Progenitor cell of endocrine pancreas (in vitro differentiated cells): ENCODE results near the gene RNF31. TPM values are rescaled to one million over a fixed set of nuclear protein-coding genes. Genes with fewer than 3 reads are reported as not detected.

ENCODE experiments used
- DNase-seq: peaks from one replicate; pipeline ENCODE4 v3.0.0; 2021; ENCODE audit warnings: low spot score; ENCODE audit not compliant: unreplicated experiment
- H3K27ac Mint-ChIP-seq: 2 replicates; pipeline ENCODE4 v1.8.0; 2021; ENCODE audit warnings: mild to moderate bottlenecking, moderate library complexity, mixed read lengths
- H3K27me3 Mint-ChIP-seq: 2 replicates; pipeline ENCODE4 v1.8.0; 2021; ENCODE audit warnings: mixed read lengths
- H3K36me3 Mint-ChIP-seq: 2 replicates; pipeline ENCODE4 v1.8.0; 2022; ENCODE audit warnings: mixed read lengths; ENCODE audit not compliant: insufficient read depth
- H3K4me1 Mint-ChIP-seq: 2 replicates; pipeline ENCODE4 v1.8.0; 2021; ENCODE audit warnings: low read depth, mixed read lengths
- H3K4me3 Mint-ChIP-seq: 2 replicates; pipeline ENCODE4 v1.8.0; 2021; ENCODE audit warnings: low read depth, mild to moderate bottlenecking, moderate library complexity, mixed read lengths
- H3K9me3 Mint-ChIP-seq: 2 replicates; pipeline ENCODE4 v1.8.0; 2021; ENCODE audit warnings: low read depth, mixed read lengths
- total RNA-seq: library from RNA; stranded (reverse); gene quantifications from 2 replicates; pipeline ENCODE4 v1.2.1, GENCODE V29; 2021
- TF ChIP-seq, protein P1 (sequence below): fragments of 200-600 bp; sonication (generic); IDR thresholded peaks from one replicate; pipeline ENCODE4 v1.5.0; 2021; ENCODE audit warnings: antibody characterized with exemption, mild to moderate bottlenecking; ENCODE audit not compliant: unreplicated experiment

The RNF31 gene
- total RNA-seq, 1 donor from 2014 or later = 104 TPM

DNA sequence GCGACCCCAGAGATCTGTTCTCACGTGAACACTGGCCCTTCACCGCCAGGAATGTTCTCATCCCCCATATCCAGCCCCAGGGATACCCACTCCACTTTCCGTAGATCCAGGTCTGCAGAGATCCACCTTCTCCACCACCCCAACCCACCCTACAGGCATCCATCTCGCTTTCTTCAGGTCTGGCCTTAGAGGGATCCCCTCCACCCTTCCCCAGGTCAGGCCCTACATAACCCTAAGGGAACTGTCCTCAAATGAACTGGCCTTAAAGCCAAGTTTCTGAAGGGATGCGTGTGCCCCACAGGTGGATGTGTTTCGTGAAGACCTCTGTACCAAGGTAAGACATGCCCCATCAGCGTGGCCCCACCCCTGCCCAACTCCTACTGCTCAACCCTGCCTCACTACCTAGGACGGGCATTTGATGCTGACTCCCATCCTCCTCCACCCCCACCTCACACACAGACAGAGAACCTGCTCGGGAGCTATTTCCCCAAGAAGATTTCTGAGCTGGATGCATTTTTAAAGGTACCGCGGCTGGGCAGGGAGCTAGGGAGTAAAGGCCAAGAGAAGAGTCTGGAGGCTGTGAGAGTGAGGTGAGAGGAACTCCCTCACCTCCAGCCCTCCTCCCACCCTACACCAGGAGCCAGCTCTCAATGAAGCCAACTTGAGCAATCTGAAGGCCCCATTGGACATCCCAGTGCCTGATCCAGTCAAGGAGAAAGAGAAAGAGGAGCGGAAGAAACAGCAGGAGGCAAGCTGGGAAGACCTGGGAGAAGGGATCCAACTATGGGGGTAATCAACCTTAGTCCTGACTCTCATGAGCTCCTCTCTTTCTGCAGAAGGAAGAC is 10.4 kb upstream of the RNF31 start:
- TF ChIP-seq, protein P1, sequence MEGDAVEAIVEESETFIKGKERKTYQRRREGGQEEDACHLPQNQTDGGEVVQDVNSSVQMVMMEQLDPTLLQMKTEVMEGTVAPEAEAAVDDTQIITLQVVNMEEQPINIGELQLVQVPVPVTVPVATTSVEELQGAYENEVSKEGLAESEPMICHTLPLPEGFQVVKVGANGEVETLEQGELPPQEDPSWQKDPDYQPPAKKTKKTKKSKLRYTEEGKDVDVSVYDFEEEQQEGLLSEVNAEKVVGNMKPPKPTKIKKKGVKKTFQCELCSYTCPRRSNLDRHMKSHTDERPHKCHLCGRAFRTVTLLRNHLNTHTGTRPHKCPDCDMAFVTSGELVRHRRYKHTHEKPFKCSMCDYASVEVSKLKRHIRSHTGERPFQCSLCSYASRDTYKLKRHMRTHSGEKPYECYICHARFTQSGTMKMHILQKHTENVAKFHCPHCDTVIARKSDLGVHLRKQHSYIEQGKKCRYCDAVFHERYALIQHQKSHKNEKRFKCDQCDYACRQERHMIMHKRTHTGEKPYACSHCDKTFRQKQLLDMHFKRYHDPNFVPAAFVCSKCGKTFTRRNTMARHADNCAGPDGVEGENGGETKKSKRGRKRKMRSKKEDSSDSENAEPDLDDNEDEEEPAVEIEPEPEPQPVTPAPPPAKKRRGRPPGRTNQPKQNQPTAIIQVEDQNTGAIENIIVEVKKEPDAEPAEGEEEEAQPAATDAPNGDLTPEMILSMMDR = no peak
- H3K36me3 Mint-ChIP-seq = peaks cover 5% of the 10 kb centered on the region
- no peaks in the 10 kb centered on the region for H3K27me3 Mint-ChIP-seq
- no peak for DNase-seq
- H3K4me3 Mint-ChIP-seq = peak overlapping the region; percentile 89
- H3K9me3 Mint-ChIP-seq = no peaks in the 10 kb centered on the region
- H3K4me1 Mint-ChIP-seq = peaks cover 27% of the 10 kb centered on the region
- peak overlapping the region; percentile 20 for H3K27ac Mint-ChIP-seq

DNA sequence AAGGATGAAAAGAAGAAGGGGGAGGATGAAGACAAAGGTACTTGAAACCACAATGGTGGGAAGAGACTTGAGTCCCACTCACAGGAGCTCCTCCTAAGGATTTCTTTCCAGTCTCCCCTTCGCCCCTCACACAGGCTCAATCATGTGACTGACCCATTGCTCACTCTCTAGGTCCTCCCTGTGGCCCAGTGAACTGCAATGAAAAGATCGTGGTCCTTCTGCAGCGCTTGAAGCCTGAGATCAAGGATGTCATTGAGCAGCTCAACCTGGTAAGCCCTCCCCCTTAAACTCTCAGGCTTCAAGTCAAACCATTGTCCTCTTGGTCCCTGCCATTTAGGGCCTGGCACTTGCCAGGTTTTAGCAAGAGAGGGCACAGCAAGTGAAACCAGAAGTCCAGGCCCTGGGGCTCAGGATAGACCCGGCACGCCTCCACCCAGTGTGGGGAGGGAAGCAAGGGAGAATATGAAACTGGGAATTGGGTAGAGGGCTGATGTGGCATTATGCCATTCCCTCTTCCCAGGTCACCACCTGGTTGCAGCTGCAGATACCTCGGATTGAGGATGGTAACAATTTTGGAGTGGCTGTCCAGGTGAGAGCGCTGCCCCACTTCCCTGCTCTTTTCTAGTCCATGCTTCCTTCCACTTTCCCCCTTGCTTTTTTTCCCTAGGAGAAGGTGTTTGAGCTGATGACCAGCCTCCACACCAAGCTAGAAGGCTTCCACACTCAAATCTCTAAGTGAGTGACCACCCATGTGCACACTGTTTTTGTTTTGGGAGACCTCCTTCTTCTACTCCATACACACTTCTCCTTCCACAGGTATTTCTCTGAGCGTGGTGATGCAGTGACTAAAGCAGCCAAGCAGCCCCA is 9.5 kb upstream of the RNF31 start:
- no peak overlapping the region for H3K27ac Mint-ChIP-seq
- H3K4me3 Mint-ChIP-seq = peak overlapping the region; percentile 55

DNA sequence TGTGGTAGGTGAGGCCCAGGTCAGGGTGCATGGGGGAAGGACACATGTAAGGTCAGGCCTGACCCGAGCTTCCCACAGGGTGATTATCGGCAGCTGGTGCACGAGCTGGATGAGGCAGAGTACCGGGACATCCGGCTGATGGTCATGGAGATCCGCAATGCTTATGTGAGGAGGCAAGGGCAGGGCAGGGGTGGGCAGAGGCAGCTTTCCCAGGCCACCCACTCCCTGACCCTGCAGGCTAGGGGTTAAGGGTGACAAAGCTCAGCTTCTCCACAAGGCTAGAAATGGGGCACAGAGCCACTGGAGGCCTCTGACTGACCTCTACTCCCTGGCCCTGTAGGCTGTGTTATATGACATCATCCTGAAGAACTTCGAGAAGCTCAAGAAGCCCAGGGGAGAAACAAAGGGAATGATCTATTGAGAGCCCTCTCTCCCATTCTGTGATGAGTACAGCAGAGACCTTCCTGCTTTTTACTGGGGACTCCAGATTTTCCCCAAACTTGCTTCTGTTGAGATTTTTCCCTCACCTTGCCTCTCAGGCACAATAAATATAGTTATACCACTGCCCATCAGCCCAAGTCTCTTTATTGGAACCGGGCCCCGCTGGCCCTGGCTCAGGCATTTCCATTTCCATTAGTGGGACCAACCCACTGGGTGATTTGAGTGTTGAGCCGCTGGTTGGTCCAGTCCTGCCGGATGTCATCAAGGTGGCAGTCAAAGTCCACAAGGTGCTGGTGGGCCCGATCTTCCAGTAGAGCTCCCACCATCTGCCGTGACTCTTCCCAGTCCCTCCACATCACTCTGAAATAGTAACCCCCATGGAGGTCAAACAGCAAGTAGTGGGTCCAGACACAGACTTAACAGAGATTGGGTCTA is 8.7 kb upstream of the RNF31 start:
- Mint-ChIP-seq H3K4me1 (peaks cover 28% of the 10 kb centered on the region), H3K9me3 (no peaks in the 10 kb centered on the region), H3K36me3 (peaks cover 5% of the 10 kb centered on the region), H3K4me3 (peak overlapping the region; percentile 61), H3K27me3 (no peaks in the 10 kb centered on the region), H3K27ac (no peak overlapping the region)
- TF ChIP-seq, protein P1 = no peak
- no peak for DNase-seq

More for the DNA sequence above, 9.5 kb upstream of the RNF31 start:
- H3K9me3 Mint-ChIP-seq = no peaks in the 10 kb centered on the region
- H3K4me1 Mint-ChIP-seq = peaks cover 28% of the 10 kb centered on the region
- no peaks in the 10 kb centered on the region for H3K27me3 Mint-ChIP-seq
- peaks cover 5% of the 10 kb centered on the region for H3K36me3 Mint-ChIP-seq
- TF ChIP-seq, protein P1 = no peak
- DNase-seq = no peak

DNA sequence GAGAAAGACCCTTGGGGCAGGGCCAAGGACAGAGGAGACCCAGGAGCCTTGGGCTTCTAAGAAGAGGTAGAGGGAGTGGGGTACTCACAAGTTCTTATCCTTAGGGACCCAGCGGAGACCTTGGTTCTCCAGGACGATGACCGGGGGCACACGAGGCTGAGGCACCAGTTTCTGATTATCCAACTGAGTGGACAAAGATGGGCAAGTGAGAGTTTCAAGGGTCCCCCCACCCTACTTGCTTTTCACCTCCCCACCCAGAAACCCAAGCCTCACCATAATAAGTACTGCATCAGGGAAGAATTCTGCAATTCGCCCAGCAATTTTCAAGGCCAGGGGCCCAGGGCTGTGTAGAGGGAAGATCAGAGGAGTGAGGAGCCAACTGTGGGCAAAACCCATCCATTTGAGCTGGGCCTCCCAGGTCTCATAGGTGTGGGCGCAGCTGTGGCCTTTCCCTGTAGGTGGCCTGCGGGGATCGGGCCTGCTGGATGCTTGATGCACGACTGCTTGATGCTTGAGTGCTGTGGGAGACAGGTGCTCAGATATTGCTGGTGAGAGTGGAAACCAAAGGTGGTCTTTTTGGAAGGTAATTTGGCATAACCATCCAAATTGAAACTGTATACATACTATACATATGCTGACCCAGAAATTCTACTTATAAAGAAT is 7.9 kb upstream of the RNF31 start:
- H3K4me1 Mint-ChIP-seq = peaks cover 28% of the 10 kb centered on the region
- DNase-seq = no peak
- no peak overlapping the region for H3K27ac Mint-ChIP-seq
- no peaks in the 10 kb centered on the region for H3K27me3 Mint-ChIP-seq
- H3K36me3 Mint-ChIP-seq = peaks cover 6% of the 10 kb centered on the region
- no peaks in the 10 kb centered on the region for H3K9me3 Mint-ChIP-seq
- H3K4me3 Mint-ChIP-seq = peak overlapping the region; percentile 61
- TF ChIP-seq, protein P1 = no peak
